Uterus (tissue), 4 donors: ENCODE data around the gene LMTK2. TPM values are rescaled to one million over a fixed set of nuclear protein-coding genes. Genes with fewer than 3 reads are reported as not detected.

Experiments
- DNase-seq, 2 donors: peaks; one replicate each; pipeline ENCODE4 v3.0.0-alpha.2; 2019 to 2020
- H3K27ac ChIP-seq, 2 donors: fragments of 200-600 bp; sonication (generic); 1 replicate in 1 of 2; 2 replicates in 1 of 2; pipeline ENCODE4 v1.5.1; 2016 to 2018
- H3K27me3 ChIP-seq, 2 donors: fragments of 200-600 bp; sonication (generic); one replicate each; pipeline ENCODE4 v1.5.1; 2018 to 2019; ENCODE audit warnings: control low read depth in 1 of 2
- H3K36me3 ChIP-seq, 2 donors: fragments of 200-600 bp; sonication (generic); one replicate each; pipeline ENCODE4 v1.5.1; 2019; ENCODE audit warnings: control low read depth in 1 of 2
- H3K4me1 ChIP-seq, 2 donors: fragments of 200-600 bp; sonication (generic); one replicate each; pipeline ENCODE4 v1.5.1; 2018 to 2019; ENCODE audit warnings: control low read depth in 1 of 2
- H3K4me3 ChIP-seq, 2 donors: fragments of 200-600 bp; sonication (generic); 1 replicate in 1 of 2; 2 replicates in 1 of 2; pipeline ENCODE4 v1.5.1; 2018 to 2019; ENCODE audit warnings: mild to moderate bottlenecking in 1 of 2
- H3K9me3 ChIP-seq, 2 donors: fragments of 200-600 bp; sonication (generic); one replicate each; pipeline ENCODE4 v1.5.1; 2019; ENCODE audit warnings: control low read depth in 1 of 2
- POLR2A ChIP-seq, 2 donors: fragments of 450-650 bp; IDR thresholded peaks; one replicate each; pipeline ENCODE4 v1.6.1; 2016; ENCODE audit warnings: antibody characterized with exemption in 2 of 2, mild to moderate bottlenecking in 1 of 2, moderate library complexity in 1 of 2
- intact Hi-C: fragments of 100-400 bp; cut with DNase I; formaldehyde crosslinking; loops from one replicate; pipeline ENCODE4 v1.15.1; 2023; ENCODE audit warnings: low total_unique reads
- total RNA-seq, 4 donors: library from RNA; depleted of rRNA in 3 of 4; stranded (reverse); fragments of >200 nt in 3 of 4; gene quantifications; one replicate each; pipeline versions ENCODE4 v1.1.0 to v1.2.4, GENCODE V29; 2014 to 2023
- TF ChIP-seq, protein P1 (sequence below), 4 experiments: fragments of 200-600 bp in 2 of 4; fragments of 450-650 bp in 2 of 4; sonication (generic) in 2 of 4; IDR thresholded peaks; one replicate each; pipeline ENCODE4 v1.5.1; 2016 to 2019; ENCODE audit warnings: antibody characterized with exemption in 4 of 4, mild to moderate bottlenecking in 2 of 4, moderate library complexity in 1 of 4
- donor health status: DM: yes; HTN: yes; CAD: no.

LMTK2 gene
- total RNA-seq, 4 donors from 2014 or later: 5.9 to 23.3 (median 14.8) TPM

DNA sequence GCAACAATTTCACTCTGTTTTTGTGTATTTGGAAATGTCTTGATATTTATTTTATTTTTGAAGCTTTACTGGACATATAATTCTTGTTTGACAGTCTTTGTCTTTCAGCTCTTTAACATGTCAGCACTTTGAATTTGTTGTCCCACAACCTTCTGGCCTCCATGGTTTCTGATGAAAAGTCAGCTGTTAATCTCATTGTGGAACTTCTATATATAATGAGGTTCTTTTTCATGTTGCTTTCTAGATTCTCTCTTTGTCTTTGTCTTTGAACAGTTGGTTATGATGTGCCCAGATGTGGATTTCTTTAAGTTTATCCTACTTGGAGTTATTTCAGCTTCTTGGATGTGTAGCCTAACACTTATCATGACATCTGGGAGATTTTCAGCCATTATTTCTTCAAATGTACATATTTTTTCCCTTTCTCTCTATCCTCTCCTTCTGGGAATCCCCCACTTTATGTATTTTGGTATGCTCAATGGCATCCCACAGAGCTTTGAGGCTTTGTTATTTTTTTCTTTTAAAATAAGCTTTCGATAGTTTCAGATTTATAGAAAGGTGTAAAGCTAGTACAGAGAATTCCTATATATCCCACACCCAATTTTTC is 9.5 kb upstream of the LMTK2 start:
- Histone ChIP-seq H3K27me3 (no peaks in the 10 kb centered on the region), H3K36me3 (no peaks in the 10 kb centered on the region), H3K4me3 (no peak overlapping the region), H3K9me3 (peaks cover 0 to 12% of the 10 kb centered on the region in 2 donors), H3K27ac (no peak overlapping the region), H3K4me1 (no peaks in the 10 kb centered on the region)
- intact Hi-C loops: no loop called here
- TF ChIP-seq, protein P1, sequence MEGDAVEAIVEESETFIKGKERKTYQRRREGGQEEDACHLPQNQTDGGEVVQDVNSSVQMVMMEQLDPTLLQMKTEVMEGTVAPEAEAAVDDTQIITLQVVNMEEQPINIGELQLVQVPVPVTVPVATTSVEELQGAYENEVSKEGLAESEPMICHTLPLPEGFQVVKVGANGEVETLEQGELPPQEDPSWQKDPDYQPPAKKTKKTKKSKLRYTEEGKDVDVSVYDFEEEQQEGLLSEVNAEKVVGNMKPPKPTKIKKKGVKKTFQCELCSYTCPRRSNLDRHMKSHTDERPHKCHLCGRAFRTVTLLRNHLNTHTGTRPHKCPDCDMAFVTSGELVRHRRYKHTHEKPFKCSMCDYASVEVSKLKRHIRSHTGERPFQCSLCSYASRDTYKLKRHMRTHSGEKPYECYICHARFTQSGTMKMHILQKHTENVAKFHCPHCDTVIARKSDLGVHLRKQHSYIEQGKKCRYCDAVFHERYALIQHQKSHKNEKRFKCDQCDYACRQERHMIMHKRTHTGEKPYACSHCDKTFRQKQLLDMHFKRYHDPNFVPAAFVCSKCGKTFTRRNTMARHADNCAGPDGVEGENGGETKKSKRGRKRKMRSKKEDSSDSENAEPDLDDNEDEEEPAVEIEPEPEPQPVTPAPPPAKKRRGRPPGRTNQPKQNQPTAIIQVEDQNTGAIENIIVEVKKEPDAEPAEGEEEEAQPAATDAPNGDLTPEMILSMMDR (IDR thresholded peaks at IDR 0.05): no peak
- TF ChIP-seq POLR2A (IDR thresholded peaks at IDR 0.05): no peak
- no peak for DNase-seq

DNA sequence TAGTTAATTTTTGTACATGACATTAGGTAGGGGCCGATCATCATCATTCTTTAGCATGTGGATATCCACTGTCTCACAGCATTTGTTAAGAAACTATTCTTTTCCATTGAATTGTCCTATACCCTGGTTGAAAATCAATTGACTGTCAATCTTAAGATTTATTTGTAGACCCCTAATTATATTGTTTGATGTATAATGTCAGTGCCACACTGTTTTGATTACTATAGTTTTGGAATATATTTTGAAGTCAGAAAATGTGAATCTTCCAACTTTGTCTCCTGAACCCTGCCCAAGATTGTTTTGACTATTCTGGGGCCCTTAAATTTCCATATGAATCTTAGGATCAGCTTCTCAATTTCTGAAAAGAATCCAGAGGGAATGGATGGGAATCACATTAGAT is 6.6 kb upstream of the LMTK2 start:
- peaks cover 0 to 5% of the 10 kb centered on the region in 2 donors for H3K9me3 ChIP-seq
- intact Hi-C loops: no loop called here
- TF ChIP-seq, protein P1 (IDR thresholded peaks at IDR 0.05): no peak
- TF ChIP-seq POLR2A (IDR thresholded peaks at IDR 0.05): no peak

DNA sequence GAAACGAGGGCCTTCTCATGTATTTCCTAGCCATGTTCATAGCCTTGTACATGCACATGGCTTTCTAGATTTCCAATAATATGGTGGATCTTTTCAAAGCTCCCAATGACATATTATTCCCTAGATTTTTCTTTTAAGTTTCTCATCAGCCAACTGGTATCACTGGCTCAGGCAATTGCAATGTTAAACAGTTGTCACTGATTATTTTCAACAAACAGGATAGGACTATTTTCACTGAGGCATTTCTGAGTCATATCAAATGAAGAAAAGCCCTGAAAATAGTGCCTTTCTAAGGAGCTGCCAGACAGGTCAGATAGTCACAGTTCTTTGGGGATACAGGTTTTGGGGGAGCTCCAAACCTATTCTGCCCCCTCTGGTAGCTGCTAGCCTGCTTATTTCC is 4.5 kb upstream of the LMTK2 start:
- Histone ChIP-seq H3K4me3 (no peak overlapping the region), H3K36me3 (no peaks in the 10 kb centered on the region), H3K9me3 (no peaks in the 10 kb centered on the region), H3K27ac (no peak overlapping the region), H3K27me3 (no peaks in the 10 kb centered on the region), H3K4me1 (no peaks in the 10 kb centered on the region)
- intact Hi-C loops: no loop called here
- TF ChIP-seq, protein P1 (IDR thresholded peaks at IDR 0.05): no peak
- TF ChIP-seq POLR2A (IDR thresholded peaks at IDR 0.05): no peak
- DNase-seq: no peak

More for the DNA sequence above, 6.6 kb upstream of the LMTK2 start:
- DNase-seq: no peak
- no peak overlapping the region for H3K27ac ChIP-seq
- H3K27me3 ChIP-seq: no peaks in the 10 kb centered on the region
- H3K4me3 ChIP-seq: no peak overlapping the region
- no peaks in the 10 kb centered on the region for H3K4me1 ChIP-seq
- H3K36me3 ChIP-seq: no peaks in the 10 kb centered on the region

DNA sequence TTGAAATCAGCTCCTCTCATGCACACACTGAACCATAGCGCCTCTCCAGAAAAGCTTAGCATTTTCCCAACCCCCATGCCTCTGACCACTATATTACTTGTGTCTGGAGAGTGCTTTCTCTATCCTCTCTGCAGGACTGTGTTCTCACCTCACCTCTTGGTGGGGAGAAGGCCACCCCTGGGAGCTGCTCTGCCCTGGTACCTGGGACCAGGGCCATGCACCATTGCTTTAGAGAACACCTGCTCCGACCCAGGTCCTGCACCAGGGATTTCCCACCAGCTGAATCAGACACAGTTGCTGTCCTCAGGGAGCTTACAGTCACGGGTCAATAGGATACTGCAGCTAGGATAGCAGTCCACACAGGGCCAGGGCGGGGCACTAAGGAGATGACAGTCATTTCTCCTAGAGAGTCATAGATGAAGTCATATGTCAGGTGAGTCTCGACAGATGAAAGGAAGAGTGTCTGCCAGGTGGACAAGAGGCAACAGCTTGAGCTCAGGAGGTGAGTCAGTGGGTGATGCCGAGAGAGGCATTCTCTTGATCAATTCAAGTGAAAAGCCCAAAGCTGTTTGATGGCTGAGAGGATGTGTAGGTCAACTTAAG is 619 bp upstream of the LMTK2 start:
- intact Hi-C loops: loop anchor here (5.0 kb wide), 1 partner anchor 61 kb away; no protein-coding TSS in a partner anchor
- Histone ChIP-seq H3K4me3 (peak overlapping the region in 1 of 2 donors; percentile 81), H3K27me3 (no peaks in the 10 kb centered on the region), H3K9me3 (no peaks in the 10 kb centered on the region), H3K36me3 (no peaks in the 10 kb centered on the region), H3K4me1 (no peaks in the 10 kb centered on the region), H3K27ac (peak overlapping the region in 1 of 2 donors; percentile 75)
- TF ChIP-seq, protein P1 (IDR thresholded peaks at IDR 0.05): no peak
- no peak for TF ChIP-seq POLR2A (IDR thresholded peaks at IDR 0.05)
- DNase-seq: no peak

DNA sequence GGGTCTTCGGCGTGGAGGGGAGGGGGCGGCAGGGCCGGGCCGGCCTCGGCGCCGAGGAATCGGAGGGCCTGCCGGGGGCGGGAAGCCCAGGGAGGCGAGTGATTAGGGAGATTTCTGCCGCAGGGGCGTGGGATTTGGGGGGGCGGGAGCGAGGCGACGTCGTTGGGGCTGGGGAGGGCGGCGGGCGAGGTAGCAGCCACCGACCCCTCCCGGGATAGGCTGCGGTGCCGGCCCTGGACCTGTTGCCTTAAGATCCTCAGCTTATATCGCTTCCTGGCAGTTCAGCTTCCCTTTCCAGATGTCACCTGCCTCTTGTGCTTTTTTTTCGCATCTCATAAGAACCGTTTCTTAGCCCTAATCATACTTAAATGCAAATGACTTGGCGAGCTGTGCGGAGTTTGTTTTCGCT is 655 bp downstream of the LMTK2 start:
- intact Hi-C loops: loop anchor here (5.0 kb wide), 1 partner anchor 60 kb away; no protein-coding TSS in a partner anchor
- TF ChIP-seq POLR2A (IDR thresholded peaks at IDR 0.05): no peak
- TF ChIP-seq, protein P1 (IDR thresholded peaks at IDR 0.05): no peak
- DNase-seq: no peak
- no peaks in the 10 kb centered on the region for H3K27me3 ChIP-seq
- H3K27ac ChIP-seq: peak overlapping the region; percentile 73 to 75
- peak overlapping the region; percentile 51 to 81 for H3K4me3 ChIP-seq
- no peaks in the 10 kb centered on the region for H3K4me1 ChIP-seq
- H3K36me3 ChIP-seq: no peaks in the 10 kb centered on the region
- no peaks in the 10 kb centered on the region for H3K9me3 ChIP-seq
